B cell (primary cell): ENCODE data around the gene RGS6. TPM values are rescaled to one million over a fixed set of nuclear protein-coding genes. Genes with fewer than 3 reads are reported as not detected.

Experiments
- ATAC-seq: fragments of 200-7000 bp; cut with Tn5 transposase; one replicate; pipeline ENCODE4 v1.10.0; 2021; ENCODE audit warnings: low read depth, mild to moderate bottlenecking, moderate number of reproducible peaks, moderate library complexity
- CTCF ChIA-PET: fragments of 350-600 bp; sonication (Branson Sonifier 250); formaldehyde crosslinking; loops from one replicate; lab custom pipeline; 2021; ENCODE audit warnings: antibody characterized with exemption, inconsistent platforms; lab: Charles Lee
- POLR2A ChIA-PET: fragments of 350-600 bp; sonication (Branson Sonifier 250); formaldehyde crosslinking; loops from one replicate; lab custom pipeline; 2021; ENCODE audit warnings: antibody characterized with exemption; lab: Charles Lee
- DNase-seq: peaks from one replicate; pipeline ENCODE4 v3.0.0; 2013
- H2AFZ ChIP-seq: 2 replicates; pipeline ENCODE4 v1.6.1; 2012; ENCODE audit warnings: mild to moderate bottlenecking, low read depth, low read length; ENCODE audit not compliant: insufficient read depth, poor library complexity, severe bottlenecking
- H3K27ac ChIP-seq, 2 donors: 1 replicate in 1 of 2; 2 replicates in 1 of 2; pipeline ENCODE4 v1.5.1; 2012 to 2013; ENCODE audit warnings: low read length in 2 of 2, mild to moderate bottlenecking in 2 of 2, moderate library complexity in 1 of 2
- H3K27me3 ChIP-seq, 4 experiments: fragments of 200-600 bp in 1 of 4; sonication (generic) in 1 of 4; replicated peaks in 1 of 4; 1 replicate in 2 of 4; 2 replicates in 2 of 4; pipeline versions ENCODE4 v1.6.1 to v1.7.0; 2013 to 2016; ENCODE audit warnings: low read length in 3 of 4, mild to moderate bottlenecking in 2 of 4, mixed read lengths in 1 of 4, moderate library complexity in 1 of 4; ENCODE audit not compliant: insufficient read depth in 4 of 4, control insufficient read depth in 3 of 4; ENCODE audit errors: control extremely low read depth in 1 of 4
- H3K36me3 ChIP-seq, 2 experiments: replicated peaks in 1 of 2; 1 replicate in 1 of 2; 2 replicates in 1 of 2; pipeline versions ENCODE4 v1.6.1 to v1.7.1; 2013; ENCODE audit warnings: low read length in 1 of 2; ENCODE audit not compliant: insufficient read depth in 2 of 2, control insufficient read depth in 1 of 2; ENCODE audit errors: control extremely low read depth in 1 of 2, extremely low read depth in 1 of 2
- H3K4me1 ChIP-seq, 2 donors: fragments of 200-600 bp in 1 of 2; sonication (generic) in 1 of 2; 1 replicate in 1 of 2; 2 replicates in 1 of 2; pipeline versions ENCODE4 v1.5.1 to v1.6.1; 2013 to 2017; ENCODE audit warnings: low read length in 2 of 2; ENCODE audit not compliant: control insufficient read depth in 2 of 2, insufficient read depth in 2 of 2
- H3K4me2 ChIP-seq: replicated peaks from 2 replicates; pipeline ENCODE3; 2012; ENCODE audit warnings: mild to moderate bottlenecking, low read depth, low read length; ENCODE audit not compliant: poor library complexity, severe bottlenecking
- H3K4me3 ChIP-seq, 5 experiments: fragments of 200-600 bp in 1 of 5; sonication (generic) in 1 of 5; 1 replicate in 3 of 5; 2 replicates in 2 of 5; pipeline versions ENCODE4 v1.5.1 to v1.7.0; 2011 to 2016; ENCODE audit warnings: low read length in 4 of 5, mild to moderate bottlenecking in 4 of 5, low read depth in 2 of 5, control low read depth in 1 of 5, moderate library complexity in 1 of 5; ENCODE audit not compliant: insufficient read depth in 1 of 5; ENCODE audit errors: control extremely low read depth in 1 of 5, extremely low read depth in 1 of 5
- H3K79me2 ChIP-seq: fragments of 200-600 bp; sonication (generic); one replicate; pipeline ENCODE4 v1.6.0; 2016; ENCODE audit warnings: low read length; ENCODE audit not compliant: control insufficient read depth, insufficient read depth
- H3K9ac ChIP-seq: fragments of 200-600 bp; sonication (generic); 2 replicates; pipeline ENCODE4 v1.6.1; 2017; ENCODE audit warnings: mild to moderate bottlenecking, low read length, moderate library complexity
- H3K9me3 ChIP-seq, 3 donors: one replicate each; pipeline versions ENCODE4 v1.6.1 to v1.7.1; 2013; ENCODE audit warnings: low read length in 2 of 3; ENCODE audit not compliant: control insufficient read depth in 2 of 3, insufficient read depth in 1 of 3; ENCODE audit errors: control extremely low read depth in 1 of 3
- H4K20me1 ChIP-seq: 2 replicates; pipeline ENCODE4 v1.6.0; 2012; ENCODE audit warnings: mild to moderate bottlenecking, low read length; ENCODE audit not compliant: insufficient read depth, control insufficient read depth, poor library complexity, severe bottlenecking
- H3K27ac Mint-ChIP-seq: one replicate; pipeline ENCODE4 v1.8.0; 2021; ENCODE audit warnings: mixed read lengths
- H3K27me3 Mint-ChIP-seq: one replicate; pipeline ENCODE4 v1.8.0; 2021; ENCODE audit warnings: mixed read lengths
- H3K4me1 Mint-ChIP-seq: one replicate; pipeline ENCODE4 v1.8.0; 2021; ENCODE audit warnings: mixed read lengths
- H3K4me3 Mint-ChIP-seq: one replicate; pipeline ENCODE4 v1.8.0; 2021; ENCODE audit warnings: mixed read lengths
- H3K9me3 Mint-ChIP-seq: one replicate; pipeline ENCODE4 v1.8.0; 2022; ENCODE audit warnings: mixed read lengths; ENCODE audit not compliant: insufficient read depth
- EZH2 ChIP-seq: IDR thresholded peaks from 2 replicates; pipeline ENCODE4 v1.6.1; 2012; ENCODE audit warnings: borderline replicate concordance, low read depth, mild to moderate bottlenecking, moderate library complexity, low read length; ENCODE audit not compliant: insufficient read depth, poor library complexity, severe bottlenecking
- WGBS: methylation state at CpG from one replicate; pipeline ENCODE4 v1.1.5; 2013; ENCODE audit warnings: missing lambda C conversion rate; ENCODE audit not compliant: insufficient coverage; 5-methylcytosine and 5-hydroxymethylcytosine counted together
- intact Hi-C: fragments of 100-400 bp; cut with micrococcal nuclease; formaldehyde crosslinking; loops from one replicate; pipeline ENCODE4 v1.10.0; 2022
- polyA plus RNA-seq: library from polyadenylated mRNA; depleted of rRNA; stranded (reverse); fragments of >200 nt; gene quantifications from 2 replicates; pipeline ENCODE4 v1.2.3, GENCODE V29; 2012
- total RNA-seq, 2 donors: library from RNA; stranded (reverse); fragments of 120-200 nt in 1 of 2; gene quantifications; 1 replicate in 1 of 2; 2 replicates in 1 of 2; pipeline versions ENCODE4 v1.2.3 to v1.2.4, GENCODE V29; 2013 to 2022
- TF ChIP-seq, protein P1 (sequence below): fragments of 200-600 bp; IDR thresholded peaks from one replicate; pipeline ENCODE4 v1.8.0; 2022; ENCODE audit warnings: antibody characterized with exemption, mild to moderate bottlenecking

Gene RGS6
- total and polyA plus RNA-seq, 2 donors (not counting 1 experiment from before 2014, with no cell fraction given) = 0.07 TPM; not detected in 1

DNA sequence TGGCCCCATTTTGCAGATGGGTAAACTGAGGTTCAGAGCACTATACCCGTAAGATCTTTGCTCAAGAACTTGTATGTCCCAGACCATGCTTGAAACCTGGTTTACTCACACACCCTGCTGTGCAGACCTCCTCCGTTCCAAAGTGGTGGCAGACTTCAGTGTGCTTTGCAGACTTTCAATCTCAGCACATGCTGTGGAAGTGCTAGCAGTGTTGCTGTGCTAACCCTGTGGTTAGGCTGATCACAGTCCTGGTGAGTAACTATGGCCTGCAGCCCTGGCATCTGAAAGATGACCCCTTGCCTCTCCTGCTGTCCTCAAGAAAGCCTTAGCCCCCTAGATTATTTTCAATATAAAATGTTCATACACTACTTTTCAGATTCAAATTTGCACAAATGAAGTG is 511.0 kb downstream of the RGS6 start:
- Histone ChIP-seq H3K27ac (peak overlapping the region in 1 of 2 donors; percentile 51), H3K4me3 (peak overlapping the region in 1 of 5 experiments; percentile 58), H3K4me2 (peak overlapping the region; percentile 72), H3K27me3 (no peaks in the 10 kb centered on the region), H3K9ac (peak overlapping the region; percentile 51), H2AFZ (peak overlapping the region; percentile 80), H3K4me1 (peaks cover 30 to 38% of the 10 kb centered on the region in 2 donors), H4K20me1 (no peaks in the 10 kb centered on the region), H3K36me3 (no peaks in the 10 kb centered on the region), H3K79me2 (no peaks in the 10 kb centered on the region), H3K9me3 (no peaks in the 10 kb centered on the region)
- ChIA-PET CTCF (no interaction called here), POLR2A (no interaction called here)
- DNase-seq (no peak), ATAC-seq (no peak)
- peak overlapping the region; percentile 52 for H3K4me3 Mint-ChIP-seq
- H3K27me3 Mint-ChIP-seq = no peaks in the 10 kb centered on the region
- H3K4me1 Mint-ChIP-seq = peaks cover 38% of the 10 kb centered on the region
- TF ChIP-seq, protein P1, sequence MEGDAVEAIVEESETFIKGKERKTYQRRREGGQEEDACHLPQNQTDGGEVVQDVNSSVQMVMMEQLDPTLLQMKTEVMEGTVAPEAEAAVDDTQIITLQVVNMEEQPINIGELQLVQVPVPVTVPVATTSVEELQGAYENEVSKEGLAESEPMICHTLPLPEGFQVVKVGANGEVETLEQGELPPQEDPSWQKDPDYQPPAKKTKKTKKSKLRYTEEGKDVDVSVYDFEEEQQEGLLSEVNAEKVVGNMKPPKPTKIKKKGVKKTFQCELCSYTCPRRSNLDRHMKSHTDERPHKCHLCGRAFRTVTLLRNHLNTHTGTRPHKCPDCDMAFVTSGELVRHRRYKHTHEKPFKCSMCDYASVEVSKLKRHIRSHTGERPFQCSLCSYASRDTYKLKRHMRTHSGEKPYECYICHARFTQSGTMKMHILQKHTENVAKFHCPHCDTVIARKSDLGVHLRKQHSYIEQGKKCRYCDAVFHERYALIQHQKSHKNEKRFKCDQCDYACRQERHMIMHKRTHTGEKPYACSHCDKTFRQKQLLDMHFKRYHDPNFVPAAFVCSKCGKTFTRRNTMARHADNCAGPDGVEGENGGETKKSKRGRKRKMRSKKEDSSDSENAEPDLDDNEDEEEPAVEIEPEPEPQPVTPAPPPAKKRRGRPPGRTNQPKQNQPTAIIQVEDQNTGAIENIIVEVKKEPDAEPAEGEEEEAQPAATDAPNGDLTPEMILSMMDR = no peak
- TF ChIP-seq EZH2 = no peak
- intact Hi-C loops = loop anchor here (10.0 kb wide), 1 partner anchor 418 kb away; no protein-coding TSS in a partner anchor
- H3K27ac Mint-ChIP-seq = no peak overlapping the region
- WGBS = 100% methylated on average over 2 of the region's 2 CpGs
- no peaks in the 10 kb centered on the region for H3K9me3 Mint-ChIP-seq

DNA sequence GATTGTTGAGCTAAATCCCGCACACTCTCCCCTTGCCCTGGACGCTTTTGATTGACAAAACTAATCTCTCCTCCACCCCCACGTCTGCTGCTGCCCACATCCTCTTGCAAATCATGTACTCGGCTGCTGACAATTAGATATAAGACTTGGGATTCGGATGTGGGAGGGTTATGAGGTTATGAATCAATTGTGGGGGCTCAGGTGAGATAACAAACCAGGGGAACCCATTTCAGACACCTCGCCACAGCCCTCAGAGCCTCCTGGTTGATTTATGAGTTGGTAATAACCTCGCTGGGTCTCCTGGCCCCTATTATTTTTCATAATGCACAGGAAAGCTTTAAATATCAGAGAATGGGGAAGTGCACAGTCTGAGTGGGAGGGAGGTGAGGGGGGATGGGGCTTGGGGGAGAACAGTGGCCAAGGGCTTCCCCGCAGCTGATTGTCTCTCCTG is 511.8 kb downstream of the RGS6 start:
- CTCF ChIA-PET = no interaction called here
- H3K27me3 ChIP-seq = no peaks in the 10 kb centered on the region
- ATAC-seq (peak; percentile 67), DNase-seq (peak; percentile 53)
- 0% methylated on average over 5 of the region's 8 CpGs for WGBS
- H3K27ac ChIP-seq = peak overlapping the region; percentile 36 to 51
- Mint-ChIP-seq H3K27ac (peak overlapping the region; percentile 77), H3K4me3 (peak overlapping the region; percentile 79), H3K4me1 (peaks cover 37% of the 10 kb centered on the region), H3K27me3 (no peaks in the 10 kb centered on the region), H3K9me3 (no peaks in the 10 kb centered on the region)
- H2AFZ ChIP-seq = peak overlapping the region; percentile 80
- no peaks in the 10 kb centered on the region for H3K9me3 ChIP-seq
- peak overlapping the region; percentile 72 for H3K4me2 ChIP-seq
- POLR2A ChIA-PET = no interaction called here
- H3K4me3 ChIP-seq = peak overlapping the region; percentile 14 to 58 (median 45)
- peak overlapping the region; percentile 51 for H3K9ac ChIP-seq
- H3K36me3 ChIP-seq = no peaks in the 10 kb centered on the region
- no peaks in the 10 kb centered on the region for H3K79me2 ChIP-seq
- no peaks in the 10 kb centered on the region for H4K20me1 ChIP-seq
- intact Hi-C loops = loop anchor here (10.0 kb wide), 1 partner anchor 419 kb away; no protein-coding TSS in a partner anchor
- TF ChIP-seq EZH2 = no peak
- TF ChIP-seq, protein P1 = no peak
- H3K4me1 ChIP-seq = peaks cover 30 to 38% of the 10 kb centered on the region in 2 donors
